NCI-H2171 (cell line): Measurements from ENCODE around the gene ZSWIM1.

ENCODE experiments used
- DNase-seq: peaks from one replicate; lab custom pipeline; 2025; lab: John Stamatoyannopoulos, UW

Gene ZSWIM1

DNA sequence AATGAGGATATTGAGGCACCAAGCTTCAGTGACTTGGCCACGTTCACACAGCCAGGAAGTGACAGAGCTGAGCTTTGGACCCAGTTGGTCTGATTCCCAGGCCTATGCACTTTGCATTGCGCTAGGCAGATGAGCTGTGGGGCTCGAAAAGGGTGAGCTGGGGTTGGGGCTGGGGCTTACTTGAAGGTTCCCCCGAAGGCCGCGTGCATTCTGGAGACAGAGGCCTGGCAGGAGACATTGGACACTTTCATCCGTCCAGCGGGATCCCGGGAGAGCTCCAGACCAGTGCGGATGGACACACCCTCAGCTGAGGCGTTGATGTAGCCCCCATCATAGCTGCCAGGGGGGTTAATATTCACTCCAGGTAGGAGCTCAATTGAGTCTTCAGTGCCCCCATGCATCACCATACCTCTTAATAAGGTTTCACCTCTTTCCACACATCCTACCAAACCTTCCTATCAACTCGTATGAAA lies 28.3 kb downstream of the ZSWIM1 start:
- DNase-seq = no peak

GRCh38 chr20:45909817-45910669 lies 29.0 kb downstream of the ZSWIM1 start:
- no peak for DNase-seq

- peak; percentile 97 for DNase-seq
Measured at GRCh38 chr20:45910670-45911485, 29.9 kb downstream of the ZSWIM1 start.

- DNase-seq = peak; percentile 35
Measured at GRCh38 chr20:45911486-45912343, 30.7 kb downstream of the ZSWIM1 start, which contains the start of gene PLTP. Gene PLTP, minus strand, starts transcription at chr20:45912155. Its CDS starts 703 bp downstream, at chr20:45911452.

DNA sequence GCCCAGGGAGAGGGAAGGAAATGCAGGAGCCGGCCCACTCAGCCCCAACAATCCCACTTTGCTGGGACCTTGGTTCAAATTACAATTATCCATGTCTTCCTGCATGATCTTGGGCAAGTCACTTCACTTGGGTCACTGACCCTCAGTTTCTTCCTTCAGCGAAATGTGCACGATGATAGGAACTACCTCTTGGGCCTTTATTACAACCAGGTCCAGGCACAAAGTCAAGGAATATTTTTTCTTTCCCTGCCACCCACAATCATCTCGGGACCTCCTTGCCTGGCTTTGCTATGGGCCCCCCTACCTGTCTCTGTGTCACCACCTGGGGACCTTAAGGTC lies 31.3 kb downstream of the ZSWIM1 start:
- DNase-seq = no peak

DNA sequence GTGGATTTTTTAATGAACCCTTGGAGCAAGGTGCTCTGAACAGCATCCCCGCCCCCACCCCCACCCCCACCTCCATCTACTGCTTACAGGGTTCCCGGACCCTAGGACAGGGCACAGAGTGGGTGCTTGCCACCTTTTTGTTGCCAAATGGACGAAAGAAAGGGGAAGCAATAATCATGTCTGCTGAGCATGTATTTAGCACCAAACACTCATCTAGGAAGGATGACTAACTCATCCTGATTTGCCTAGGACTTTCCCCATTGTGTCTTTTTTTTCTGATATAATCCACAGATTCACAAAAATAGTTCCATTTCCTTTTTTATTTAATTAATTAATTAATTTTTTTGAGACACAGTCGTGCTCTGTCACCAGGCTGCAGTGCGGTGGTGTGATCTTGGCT lies 32.1 kb downstream of the ZSWIM1 start:
- DNase-seq = no peak

DNA sequence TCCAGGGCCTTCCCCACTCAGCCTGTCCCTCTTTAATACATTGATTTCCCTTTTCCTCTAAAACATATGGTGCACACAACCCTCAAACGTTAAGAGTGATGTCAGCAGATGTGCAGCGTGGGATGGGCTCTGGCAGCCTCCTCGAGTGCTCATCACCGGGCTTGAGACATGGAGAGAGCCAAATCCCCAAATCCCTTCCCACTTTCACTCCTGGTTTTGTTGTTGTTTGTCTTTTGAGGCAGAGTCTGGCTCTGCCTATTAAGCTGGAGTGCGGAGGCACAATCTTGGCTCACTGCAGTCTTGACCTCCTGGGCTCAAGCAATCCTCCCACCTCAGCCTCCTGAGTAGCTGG lies 36.7 kb downstream of the ZSWIM1 start:
- DNase-seq = peak; percentile 2

DNA sequence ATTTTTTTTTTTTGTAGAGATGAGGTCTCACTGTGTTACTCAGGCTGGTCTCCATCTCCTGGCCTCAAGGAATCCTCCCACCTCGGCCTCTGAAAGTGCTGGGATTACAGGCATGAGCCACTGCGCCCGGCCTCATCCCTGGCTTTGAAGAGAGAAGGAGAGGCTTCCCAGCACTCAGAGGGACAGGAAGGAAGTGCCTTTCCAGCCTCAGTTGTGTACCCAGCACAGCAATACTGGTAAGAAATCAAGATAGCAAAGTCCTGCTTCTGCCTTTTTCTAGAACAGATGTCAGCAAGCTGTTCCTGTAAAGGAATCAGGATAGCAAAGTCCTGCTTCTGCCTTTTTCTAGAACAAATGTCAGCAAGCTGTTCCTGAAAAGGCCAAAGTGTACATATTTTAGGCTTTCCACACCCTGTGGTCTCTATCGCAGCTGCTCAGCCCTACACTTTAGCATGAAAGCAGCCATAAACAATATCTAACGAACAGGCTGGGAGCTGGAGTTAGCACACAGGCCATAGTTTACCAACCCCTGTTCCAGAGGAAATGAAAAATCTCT lies 37.2 kb downstream of the ZSWIM1 start:
- DNase-seq = no peak

GRCh38 chr20:45918779-45919537 lies 37.9 kb downstream of the ZSWIM1 start:
- no peak for DNase-seq

DNA sequence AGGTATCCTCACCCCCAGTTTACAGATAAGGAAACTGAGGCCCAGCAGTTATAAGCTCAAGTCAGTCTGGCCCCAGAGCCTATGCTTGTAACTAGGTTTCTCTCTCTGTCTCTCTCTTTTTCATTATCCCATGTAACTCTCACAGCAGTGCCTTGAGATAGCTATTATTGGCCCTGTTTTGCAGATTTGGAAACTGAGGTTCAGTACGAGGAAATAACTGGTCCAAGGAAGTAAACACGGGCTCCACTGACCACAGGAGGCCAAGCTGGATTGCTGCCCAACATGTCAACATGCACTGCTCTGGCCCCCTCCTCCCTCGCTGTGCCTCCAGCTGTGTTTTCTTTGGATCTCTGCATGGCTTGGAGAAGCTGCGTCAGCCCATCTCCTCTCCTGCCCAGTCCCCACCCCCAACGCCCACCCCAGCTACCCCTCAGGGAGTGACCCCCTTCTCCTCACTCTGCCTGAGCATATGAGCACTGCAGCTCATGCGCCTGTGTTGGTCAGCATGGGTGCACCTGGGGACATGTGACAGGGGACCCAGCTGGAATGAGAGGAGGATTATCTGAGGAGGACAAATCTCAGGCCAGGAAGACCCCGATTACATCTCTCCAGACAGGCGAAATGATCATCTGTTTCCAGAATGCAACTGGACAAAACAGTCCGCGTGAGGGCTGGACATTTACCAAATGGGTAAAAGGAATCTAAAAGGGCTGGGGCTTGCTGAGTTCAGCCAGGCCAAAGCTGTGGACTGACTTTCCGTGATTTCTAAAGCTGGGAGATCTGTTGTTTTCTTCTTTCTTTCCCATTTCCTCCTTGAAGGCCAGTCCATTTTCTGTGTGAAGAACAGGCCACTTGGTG lies 38.7 kb downstream of the ZSWIM1 start:
- no peak for DNase-seq

- DNase-seq = no peak
Measured at GRCh38 chr20:45920462-45921336, 39.7 kb downstream of the ZSWIM1 start.

DNA sequence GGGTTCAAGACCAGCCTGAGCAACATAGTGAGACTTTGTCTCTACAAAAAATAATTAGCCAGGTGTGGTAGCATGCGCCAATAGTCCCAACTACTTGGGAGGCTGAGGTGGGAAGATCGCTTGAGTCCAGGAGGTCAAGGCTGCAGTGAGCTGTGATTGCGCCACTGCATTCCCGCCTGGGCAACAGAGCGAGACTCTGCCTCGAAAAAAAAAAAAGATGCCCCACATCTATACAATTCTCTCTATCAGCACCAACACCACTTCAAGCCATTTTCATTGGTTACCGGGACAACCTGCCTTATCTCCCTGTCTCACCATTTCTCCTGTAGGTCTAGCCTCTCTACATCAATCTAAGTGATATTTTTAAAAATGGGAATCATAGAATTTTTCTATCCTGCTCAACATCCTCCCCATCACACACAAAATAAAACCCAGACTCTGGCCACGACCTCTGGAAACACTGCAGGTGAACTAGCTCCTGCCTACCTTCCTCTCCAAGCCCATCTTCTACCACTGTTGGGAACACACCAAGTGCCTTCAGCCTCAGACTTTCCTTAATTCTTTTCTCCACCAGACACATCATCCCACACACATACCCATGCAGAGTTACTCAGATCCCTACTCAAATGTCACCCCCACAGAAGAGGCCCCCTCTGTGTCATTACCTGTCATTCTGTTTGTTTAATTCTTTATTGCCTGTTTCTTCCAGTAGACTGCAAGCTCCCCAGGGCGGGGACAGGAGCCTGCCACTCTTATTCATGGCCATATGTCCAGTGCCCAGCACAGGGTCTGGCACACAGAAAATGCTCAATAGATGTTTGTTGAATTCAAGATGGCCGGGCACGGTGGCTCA lies 40.5 kb downstream of the ZSWIM1 start:
- DNase-seq = no peak

- DNase-seq = no peak
Measured at GRCh38 chr20:45924391-45925261, 43.6 kb downstream of the ZSWIM1 start.

DNA sequence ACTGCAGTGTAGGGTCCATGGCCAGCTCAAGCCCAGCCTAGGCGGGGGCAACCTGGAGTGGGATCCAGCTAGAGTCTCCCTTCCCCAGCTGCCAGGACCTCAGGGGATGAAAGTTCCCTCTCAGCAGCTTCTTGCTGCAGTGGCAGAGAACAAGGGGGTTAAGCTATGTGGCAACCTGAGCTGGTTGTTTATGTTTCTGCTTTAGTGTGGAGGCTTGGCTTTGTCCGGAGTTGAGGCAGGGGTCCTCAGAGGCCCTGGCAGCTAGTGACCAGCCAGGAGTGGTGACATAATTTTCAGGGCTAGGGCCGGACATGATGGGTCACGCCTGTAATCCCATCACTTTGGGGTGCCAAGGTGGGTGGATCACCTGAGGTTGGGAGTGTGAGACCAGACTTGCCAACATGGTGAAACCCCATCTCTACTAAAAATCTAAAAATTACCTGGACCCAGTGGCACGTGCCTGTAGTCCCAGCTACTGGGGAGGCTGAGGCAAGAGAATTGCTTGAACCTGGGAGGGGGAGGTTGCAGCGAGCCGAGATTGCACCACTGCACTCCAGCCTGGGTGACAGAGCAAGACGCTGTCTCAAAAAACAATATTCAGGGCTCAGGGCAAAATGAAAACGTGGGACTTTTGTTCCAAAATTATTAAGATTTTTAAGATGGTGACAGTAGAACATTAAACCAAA lies 44.9 kb downstream of the ZSWIM1 start:
- DNase-seq = no peak

- no peak for DNase-seq
Measured at GRCh38 chr20:45926731-45927070, 45.7 kb downstream of the ZSWIM1 start.

GRCh38 chr20:45927071-45927878 lies 46.2 kb downstream of the ZSWIM1 start:
- DNase-seq = no peak
